ENCODE measurements around the gene CPXM2.

- TF ChIP-seq, protein P1, sequence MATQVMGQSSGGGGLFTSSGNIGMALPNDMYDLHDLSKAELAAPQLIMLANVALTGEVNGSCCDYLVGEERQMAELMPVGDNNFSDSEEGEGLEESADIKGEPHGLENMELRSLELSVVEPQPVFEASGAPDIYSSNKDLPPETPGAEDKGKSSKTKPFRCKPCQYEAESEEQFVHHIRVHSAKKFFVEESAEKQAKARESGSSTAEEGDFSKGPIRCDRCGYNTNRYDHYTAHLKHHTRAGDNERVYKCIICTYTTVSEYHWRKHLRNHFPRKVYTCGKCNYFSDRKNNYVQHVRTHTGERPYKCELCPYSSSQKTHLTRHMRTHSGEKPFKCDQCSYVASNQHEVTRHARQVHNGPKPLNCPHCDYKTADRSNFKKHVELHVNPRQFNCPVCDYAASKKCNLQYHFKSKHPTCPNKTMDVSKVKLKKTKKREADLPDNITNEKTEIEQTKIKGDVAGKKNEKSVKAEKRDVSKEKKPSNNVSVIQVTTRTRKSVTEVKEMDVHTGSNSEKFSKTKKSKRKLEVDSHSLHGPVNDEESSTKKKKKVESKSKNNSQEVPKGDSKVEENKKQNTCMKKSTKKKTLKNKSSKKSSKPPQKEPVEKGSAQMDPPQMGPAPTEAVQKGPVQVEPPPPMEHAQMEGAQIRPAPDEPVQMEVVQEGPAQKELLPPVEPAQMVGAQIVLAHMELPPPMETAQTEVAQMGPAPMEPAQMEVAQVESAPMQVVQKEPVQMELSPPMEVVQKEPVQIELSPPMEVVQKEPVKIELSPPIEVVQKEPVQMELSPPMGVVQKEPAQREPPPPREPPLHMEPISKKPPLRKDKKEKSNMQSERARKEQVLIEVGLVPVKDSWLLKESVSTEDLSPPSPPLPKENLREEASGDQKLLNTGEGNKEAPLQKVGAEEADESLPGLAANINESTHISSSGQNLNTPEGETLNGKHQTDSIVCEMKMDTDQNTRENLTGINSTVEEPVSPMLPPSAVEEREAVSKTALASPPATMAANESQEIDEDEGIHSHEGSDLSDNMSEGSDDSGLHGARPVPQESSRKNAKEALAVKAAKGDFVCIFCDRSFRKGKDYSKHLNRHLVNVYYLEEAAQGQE (IDR thresholded peaks at IDR 0.05; ENCODE audit: low read depth), result no peak
- no peak for TF ChIP-seq YY1 (IDR thresholded peaks at IDR 0.05; ENCODE audit: low read depth)
- TF ChIP-seq EP300 (IDR thresholded peaks at IDR 0.05; ENCODE audit: borderline replicate concordance), result no peak
- TF ChIP-seq, protein P2, sequence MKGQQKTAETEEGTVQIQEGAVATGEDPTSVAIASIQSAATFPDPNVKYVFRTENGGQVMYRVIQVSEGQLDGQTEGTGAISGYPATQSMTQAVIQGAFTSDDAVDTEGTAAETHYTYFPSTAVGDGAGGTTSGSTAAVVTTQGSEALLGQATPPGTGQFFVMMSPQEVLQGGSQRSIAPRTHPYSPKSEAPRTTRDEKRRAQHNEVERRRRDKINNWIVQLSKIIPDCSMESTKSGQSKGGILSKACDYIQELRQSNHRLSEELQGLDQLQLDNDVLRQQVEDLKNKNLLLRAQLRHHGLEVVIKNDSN (IDR thresholded peaks at IDR 0.05), result no peak
- no peak for TF ChIP-seq TAF1 (IDR thresholded peaks at IDR 0.05; ENCODE audit: low read depth)
- no peak for TF ChIP-seq RAD21 (IDR thresholded peaks at IDR 0.05; ENCODE audit: low read depth)
- TF ChIP-seq TCF12 (IDR thresholded peaks at IDR 0.05; ENCODE audit: low read depth), result no peak
These were observed 48.0 kb upstream of the CPXM2 start for GRCh38 chr10:123939591-123939990.

All from Ishikawa (cell line).